Erythroblast (primary cell): ENCODE data around the gene TMEM222.
A peak's percentile ranks its signal among the peaks of the same experiment; 100 is the strongest.

Experiments
- DNase-seq, 2 experiments: peaks; one replicate each; lab custom pipeline; 2025; lab: John Stamatoyannopoulos, UW
- GATA1 ChIP-seq: IDR thresholded peaks from 2 replicates; pipeline ENCODE4 v1.6.1; 2011; ENCODE audit warnings: low read depth, mild to moderate bottlenecking, control low read depth, low read length, moderate library complexity
- POLR2A ChIP-seq: IDR thresholded peaks from 2 replicates; pipeline ENCODE4 v1.6.1; 2011; ENCODE audit warnings: mild to moderate bottlenecking, low read length

Gene TMEM222

DNA sequence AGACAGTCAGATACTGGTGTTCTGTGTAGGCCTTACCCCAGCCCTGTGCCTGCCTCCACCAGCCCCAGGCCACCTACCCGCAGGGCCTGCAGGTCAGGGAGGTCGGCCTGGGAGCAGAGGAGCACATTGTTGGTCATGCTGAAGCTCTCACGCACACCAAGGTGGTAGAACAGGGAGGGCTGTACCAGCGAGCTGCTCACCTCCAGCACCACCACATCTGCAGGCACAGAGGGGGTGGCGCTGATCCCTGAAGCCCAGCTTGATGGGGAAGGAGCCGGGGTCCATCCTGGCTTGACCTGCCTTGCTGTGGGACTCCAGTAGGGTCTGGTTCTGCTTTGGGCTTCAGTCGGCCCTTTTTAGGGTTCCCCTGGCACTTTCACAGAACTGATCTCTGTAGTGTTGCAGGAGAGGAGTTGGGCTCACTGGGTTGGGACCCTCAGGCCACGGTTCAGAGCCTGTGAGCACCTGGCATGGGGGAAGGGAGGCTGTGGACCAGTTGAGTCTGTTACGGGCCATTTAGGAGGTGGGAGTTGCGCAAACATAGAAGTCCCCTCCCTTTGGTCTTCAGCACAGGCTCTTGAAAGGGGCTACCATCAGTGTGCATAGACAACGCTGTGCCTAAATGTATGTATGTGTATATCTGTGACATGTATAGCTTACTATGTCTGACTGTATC lies 42.9 kb downstream of the TMEM222 start:
- TF ChIP-seq GATA1 (no peak), POLR2A (no peak)
- DNase-seq: no peak

DNA sequence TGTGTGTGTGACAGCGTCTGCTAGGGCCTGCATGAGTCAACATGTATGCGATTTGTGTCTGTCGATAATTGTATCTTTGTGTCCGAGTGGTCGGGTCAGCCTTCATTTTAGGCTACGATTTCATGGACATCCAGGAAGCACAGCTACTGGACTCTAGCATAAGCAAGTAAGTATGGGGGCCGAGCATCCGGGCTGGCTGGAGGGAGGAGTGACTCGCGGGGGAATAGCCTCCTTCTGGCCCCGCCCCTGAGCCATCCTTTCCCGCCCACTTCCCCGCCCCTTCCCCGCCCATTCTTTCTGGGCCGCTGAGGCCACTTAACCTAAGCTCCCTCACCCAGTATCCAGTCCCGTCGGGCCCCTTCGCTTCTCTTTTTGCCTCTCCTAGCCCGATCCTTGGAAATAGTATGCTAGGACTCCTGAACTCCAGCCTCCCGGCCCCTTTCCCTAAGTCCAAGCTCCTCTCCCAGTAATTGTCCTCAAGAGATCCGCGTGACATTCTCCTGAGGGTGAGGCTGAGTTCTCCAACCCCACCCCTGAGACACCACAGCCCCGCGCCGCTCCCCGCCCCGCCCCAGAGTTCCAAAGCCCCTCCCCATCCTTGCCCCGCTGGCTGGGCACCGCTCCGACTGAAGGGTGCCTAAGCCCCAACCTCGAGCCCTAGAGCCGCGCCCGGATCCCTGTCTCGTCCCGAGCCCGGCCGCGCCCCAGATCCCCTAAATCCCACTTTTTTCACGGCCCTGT lies 43.6 kb downstream of the TMEM222 start:
- DNase-seq: peak in 1 of 2 experiments; percentile 91
- TF ChIP-seq POLR2A (no peak), GATA1 (no peak)

DNA sequence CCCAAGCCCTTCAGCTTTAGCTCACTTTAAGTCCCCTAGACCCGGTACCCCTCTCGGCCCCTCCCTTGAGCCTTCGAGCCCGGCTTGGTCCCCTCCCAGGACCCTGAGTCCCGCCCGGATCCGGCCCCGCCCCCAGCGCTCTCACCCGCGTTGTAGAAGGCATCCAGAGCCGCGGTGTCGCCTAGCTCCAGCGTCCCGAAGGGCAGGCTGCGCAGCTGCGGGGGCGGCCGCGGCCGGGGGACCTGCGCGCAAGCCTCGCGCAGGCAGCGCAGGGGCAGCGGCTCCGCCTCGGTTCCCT lies 44.1 kb downstream of the TMEM222 start:
- DNase-seq: peak in 1 of 2 experiments; percentile 77
- TF ChIP-seq POLR2A (no peak), GATA1 (no peak)

DNA sequence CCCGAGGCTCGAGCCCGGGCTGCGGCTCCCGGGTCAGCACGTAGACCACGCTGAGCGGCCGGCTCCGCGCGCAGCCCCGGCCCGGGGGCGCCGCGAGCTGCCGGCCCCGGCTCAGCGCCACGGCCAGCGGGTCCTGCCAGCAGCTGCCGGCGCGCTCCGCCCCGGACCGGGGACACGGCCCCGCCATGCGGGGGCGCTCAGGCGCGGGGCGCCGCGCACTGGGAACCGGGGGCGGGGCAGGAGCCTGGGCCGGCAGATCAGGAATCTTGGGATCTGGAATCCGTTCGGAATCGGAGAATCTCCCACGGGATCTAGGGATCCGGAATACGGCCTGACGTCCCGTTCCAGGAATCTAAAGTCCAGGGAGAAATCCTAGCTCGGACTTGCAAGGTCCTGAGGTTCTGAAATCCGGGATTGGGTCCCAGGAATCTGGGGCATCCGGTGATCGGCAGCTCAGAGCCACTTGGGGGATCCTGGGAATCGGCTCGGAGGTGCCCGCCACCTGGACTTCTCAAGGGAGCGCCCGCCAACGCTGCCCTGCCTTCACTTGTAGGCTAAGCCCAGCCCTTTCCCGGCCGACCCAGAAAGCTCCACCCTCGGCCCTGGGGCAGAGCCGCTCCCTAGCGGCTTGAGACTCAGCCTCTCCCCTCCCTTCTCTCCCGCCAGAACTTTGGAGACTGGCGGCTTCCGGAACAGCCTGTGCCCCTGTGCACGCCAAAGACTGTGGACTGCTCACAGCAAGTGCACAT lies 44.6 kb downstream of the TMEM222 start, which contains the start of gene MAP3K6:
MAP3K6 (minus strand) TSS at position 551 of the 749 bp plus-strand sequence; CDS start at position 187, 364 bp downstream.
- peak in 1 of 2 experiments; percentile 72 for DNase-seq
- TF ChIP-seq POLR2A (no peak), GATA1 (no peak)

DNA sequence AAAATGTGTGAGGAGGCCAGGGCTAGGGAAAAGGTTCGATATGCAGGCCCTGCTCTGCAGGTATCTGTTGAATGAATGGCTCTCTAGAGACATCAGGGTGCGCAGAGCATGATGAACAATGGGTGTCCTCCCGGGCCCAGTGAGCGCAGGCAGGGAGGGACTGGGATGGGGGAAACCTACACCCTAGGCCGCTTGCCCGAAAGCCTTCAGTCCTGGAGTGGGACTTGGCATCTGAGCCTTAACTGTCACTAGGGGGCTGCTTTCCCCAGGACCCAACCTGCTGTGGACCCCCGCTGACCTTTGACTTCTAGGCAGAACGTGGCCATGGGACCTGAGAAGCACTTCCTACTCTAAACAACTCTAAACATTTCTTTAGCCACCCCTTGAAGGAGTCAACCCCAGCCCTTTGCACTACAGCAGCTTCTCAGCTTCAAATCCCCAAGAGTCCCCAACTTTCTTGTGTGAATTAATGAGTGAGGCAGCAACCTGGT lies 45.2 kb downstream of the TMEM222 start:
- TF ChIP-seq GATA1 (no peak), POLR2A (no peak)
- DNase-seq: no peak

DNA sequence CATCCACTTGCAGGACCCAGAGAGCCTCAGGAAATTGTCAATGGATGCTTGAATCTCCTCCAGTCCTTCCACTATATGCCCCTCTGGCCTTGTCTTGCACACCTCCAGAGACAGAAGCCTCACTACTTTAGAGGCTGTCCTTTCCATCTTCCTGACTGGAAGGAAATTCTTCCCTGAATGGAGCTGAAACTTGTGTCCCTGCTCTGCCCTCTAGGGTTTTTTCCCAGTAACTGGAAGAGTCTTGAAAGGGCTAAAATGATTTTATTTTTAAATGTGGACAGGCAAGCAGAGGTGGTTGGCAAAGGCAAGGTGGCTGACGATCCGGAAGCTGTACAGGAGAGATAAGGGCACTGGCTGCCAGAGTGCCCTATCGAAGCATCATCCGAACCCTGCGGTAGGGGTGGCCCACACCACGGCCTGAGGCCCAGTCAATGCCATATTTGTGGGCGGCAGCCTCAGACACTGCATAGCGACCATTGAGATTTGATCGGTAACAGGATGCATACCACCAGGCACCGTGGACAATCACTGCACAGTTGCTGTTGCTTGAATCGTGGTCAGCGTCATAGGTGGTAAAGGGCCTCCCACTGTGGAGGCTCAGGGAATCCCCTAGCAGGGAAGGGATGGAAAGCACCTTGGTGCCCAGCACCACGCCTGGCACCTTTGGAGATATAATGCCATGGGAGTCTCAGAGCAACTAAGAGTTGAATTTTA lies 47.1 kb downstream of the TMEM222 start:
- TF ChIP-seq GATA1: no peak
- TF ChIP-seq POLR2A: no peak
- DNase-seq: peak in 1 of 2 experiments; percentile 67

DNA sequence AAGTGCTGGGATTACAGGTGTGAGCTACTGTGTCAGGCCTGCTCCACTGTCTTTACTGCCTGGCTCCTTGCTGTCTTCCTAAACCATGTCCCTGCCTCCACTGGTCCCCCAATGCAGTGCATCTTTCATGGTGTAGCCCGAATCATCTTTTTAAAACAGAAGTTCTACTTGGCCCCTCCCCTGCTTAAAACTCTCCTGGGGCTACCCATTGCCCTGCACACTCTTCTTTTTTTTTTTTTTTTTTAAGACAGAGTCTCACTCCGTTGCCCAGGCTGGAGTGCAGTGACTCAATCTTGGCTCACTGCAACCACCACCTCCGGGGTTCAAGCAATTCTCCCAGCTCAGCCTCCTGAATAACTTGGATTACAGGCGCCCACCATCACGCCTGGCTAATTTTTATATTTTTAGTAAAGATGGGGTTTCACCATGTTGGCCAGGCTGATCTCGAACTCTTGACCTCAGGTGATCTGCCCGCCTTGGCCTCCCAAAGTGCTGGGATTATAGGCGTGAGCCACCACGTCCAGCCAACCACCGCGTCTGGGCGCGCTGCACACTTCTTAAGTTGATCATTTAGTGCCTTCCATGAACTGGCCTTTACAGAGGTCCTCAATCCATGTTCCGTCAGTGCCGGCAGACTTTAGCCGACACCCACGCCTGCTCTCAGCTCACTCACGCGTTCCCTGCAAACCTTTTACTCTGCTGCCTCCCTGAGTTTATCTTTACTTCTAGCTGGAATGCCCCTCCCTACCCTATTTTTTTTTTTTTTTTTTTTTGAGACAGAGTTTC lies 50.3 kb downstream of the TMEM222 start:
- TF ChIP-seq GATA1 (no peak), POLR2A (no peak)

DNA sequence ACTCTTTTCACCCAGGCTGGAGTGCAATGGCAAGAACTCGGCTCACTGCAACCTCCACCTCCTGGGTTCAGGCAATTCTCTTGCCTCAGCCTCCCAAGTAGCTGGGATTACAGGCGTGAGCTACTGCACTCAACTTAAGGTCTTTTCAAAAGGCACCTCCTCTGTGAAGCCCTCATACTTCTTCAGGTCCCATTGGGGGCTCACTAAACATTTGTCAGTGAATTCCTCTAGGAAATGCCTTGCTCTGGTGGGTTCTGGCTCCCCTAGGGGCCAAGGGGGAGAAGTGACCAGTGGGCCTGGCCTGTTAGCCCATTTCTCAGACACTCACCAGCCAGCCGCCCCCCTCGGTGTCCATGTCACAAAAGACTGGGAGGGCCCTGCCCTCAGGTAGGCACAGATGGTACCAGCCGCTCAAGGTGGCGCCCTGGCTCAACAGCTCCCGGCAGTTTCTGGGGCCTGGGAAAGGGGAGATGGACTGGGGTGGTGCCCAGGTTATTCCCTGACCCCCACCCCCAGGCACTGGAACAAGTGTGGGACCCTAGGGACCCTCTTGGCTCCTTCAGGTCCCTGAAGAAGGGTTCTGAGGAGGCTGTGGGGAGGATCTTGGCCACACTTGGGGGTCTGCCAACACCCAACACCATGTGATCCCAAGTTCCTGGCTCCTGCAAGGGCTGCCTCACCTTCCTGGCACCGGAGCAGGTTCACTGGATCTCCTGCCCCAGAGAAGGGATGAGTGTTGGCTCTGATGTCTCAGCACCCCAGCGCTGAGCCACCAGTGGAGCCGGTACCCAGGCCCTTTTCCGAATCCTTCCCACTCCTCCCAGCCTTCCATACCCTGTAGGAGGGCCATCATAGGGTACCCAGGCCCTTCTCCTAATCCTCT lies 51.1 kb downstream of the TMEM222 start:
- DNase-seq: no peak
- no peak for TF ChIP-seq GATA1

More for the DNA sequence above, 50.3 kb downstream of the TMEM222 start:
- DNase-seq: no peak

DNA sequence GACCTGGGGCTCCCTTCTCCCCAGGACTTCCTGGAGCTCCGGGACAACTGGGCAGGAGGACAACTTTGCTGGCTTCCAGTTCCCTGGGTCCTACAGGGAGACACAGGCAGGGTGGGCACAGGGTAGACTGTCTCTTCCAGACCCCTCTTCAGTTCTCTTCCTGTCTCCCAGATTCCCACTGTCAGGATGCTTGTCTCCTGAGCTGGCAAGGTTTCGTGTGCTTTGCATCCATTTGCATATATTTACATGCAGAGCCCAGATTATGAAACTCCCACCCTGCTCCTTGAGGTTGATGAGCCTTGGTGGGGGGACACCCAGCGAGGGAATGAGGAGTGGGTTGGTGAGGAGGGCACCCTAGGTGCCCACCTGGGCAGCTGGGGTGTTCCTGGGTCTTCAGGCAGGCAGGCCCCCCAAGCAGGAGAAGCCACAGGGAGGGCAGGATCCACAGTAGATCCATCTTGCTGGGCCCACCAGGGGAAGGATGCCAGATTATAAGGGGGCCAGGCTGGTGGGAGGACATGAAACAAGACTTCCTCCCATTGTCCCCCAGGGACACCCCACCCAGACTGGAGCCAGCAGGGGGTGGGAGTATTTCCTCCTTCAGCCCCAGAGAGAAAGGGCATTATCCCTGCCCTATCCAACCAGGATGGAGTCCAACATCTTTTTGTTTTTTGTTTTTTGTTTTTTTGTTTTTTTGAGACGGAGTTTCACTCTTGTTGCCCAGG lies 52.6 kb downstream of the TMEM222 start, which contains the start of gene FCN3:
FCN3 (minus strand) TSS at position 463 of the 725 bp plus-strand sequence; CDS start at position 457, 6 bp downstream.
- TF ChIP-seq POLR2A: no peak
- no peak for TF ChIP-seq GATA1
- no peak for DNase-seq

DNA sequence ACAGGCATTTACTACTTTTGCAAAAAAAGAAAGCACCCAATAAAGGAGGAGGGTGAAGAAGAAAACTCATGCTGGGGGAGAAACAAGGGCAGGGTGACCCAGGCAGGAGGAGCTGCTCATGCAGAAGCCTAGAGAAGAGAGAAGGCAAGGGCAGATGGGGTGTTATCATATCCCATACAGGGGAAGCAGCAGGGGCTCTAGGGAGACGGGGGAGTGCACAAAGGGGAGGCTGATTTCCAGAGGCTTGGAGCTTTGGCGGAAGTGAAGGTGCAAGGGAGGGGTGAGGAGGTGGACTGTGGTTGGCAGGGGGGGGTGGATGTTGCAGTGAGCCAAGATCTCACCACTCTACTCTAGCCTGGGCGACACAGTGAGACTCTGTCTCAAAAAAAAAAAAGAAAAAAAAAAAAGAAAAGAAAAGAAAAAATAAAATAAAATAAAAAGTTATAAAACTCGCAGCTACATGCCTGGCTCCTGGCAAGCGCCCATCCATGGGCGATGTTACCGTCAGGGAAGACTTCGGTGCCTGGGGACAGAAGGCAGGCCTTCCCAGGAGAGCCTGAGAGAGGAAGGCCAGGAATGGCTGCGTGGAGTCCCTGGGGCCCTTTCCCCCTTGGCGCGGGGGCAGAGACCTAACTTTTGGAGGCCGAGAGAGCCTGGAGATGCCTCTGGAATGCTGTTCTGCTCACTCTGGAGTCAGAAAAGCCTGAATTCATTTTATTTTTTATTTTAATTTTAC lies 56.0 kb downstream of the TMEM222 start:
- TF ChIP-seq POLR2A (no peak), GATA1 (no peak)
- DNase-seq: no peak
